Osteoblast (primary cell): ENCODE measurements around the gene CDCA4. TPM values are rescaled to one million over a fixed set of nuclear protein-coding genes. Genes with fewer than 3 reads are reported as not detected.
A peak's percentile ranks its signal among the peaks of the same experiment; 100 is the strongest.

Source experiments
- DNase-seq: peaks from one replicate; pipeline ENCODE4 v3.0.0; 2011; ENCODE audit warnings: low spot score, mixed read lengths; ENCODE audit not compliant: insufficient read length; ENCODE audit errors: missing footprints
- H2AFZ ChIP-seq: 2 replicates; pipeline ENCODE4 v1.6.0; 2011; ENCODE audit warnings: mild to moderate bottlenecking, low read length
- H3K27ac ChIP-seq: 2 replicates; pipeline ENCODE4 v1.5.1; 2011; ENCODE audit warnings: mild to moderate bottlenecking, low read depth, low read length, moderate library complexity
- H3K27me3 ChIP-seq: 2 replicates; pipeline ENCODE4 v1.6.0; 2012; ENCODE audit warnings: mild to moderate bottlenecking, control low read depth, inconsistent platforms, low read length, moderate library complexity; ENCODE audit not compliant: insufficient read depth
- H3K36me3 ChIP-seq: 2 replicates; pipeline ENCODE4 v1.5.1; 2011; ENCODE audit warnings: mild to moderate bottlenecking, low read length, control low read depth, moderate library complexity; ENCODE audit not compliant: insufficient read depth
- H3K4me1 ChIP-seq: 2 replicates; pipeline ENCODE4 v1.5.1; 2011; ENCODE audit warnings: mild to moderate bottlenecking, low read length, control low read depth, moderate library complexity; ENCODE audit not compliant: insufficient read depth
- H3K4me2 ChIP-seq: 2 replicates; pipeline ENCODE4 v1.6.0; 2011; ENCODE audit warnings: mild to moderate bottlenecking, low read length; ENCODE audit not compliant: insufficient read depth
- H3K4me3 ChIP-seq: fragments of 200-600 bp; sonication (generic); 3 replicates; pipeline ENCODE4 v1.5.1; 2012; ENCODE audit warnings: mild to moderate bottlenecking, low read length, inconsistent platforms; ENCODE audit not compliant: insufficient read depth
- H3K79me2 ChIP-seq: 2 replicates; pipeline ENCODE4 v1.6.0; 2012; ENCODE audit warnings: mild to moderate bottlenecking, low read length, control low read depth, inconsistent platforms; ENCODE audit not compliant: insufficient read depth
- H3K9me3 ChIP-seq: 2 replicates; pipeline ENCODE4 v1.5.1; 2011; ENCODE audit warnings: low read depth, low read length, control low read depth
- H4K20me1 ChIP-seq: 2 replicates; pipeline ENCODE4 v1.6.0; 2012; ENCODE audit warnings: mild to moderate bottlenecking, low read length, control low read depth; ENCODE audit not compliant: insufficient read depth
- total RNA-seq: library from RNA; depleted of rRNA; stranded (reverse); fragments of >200 nt; gene quantifications from 2 replicates; pipeline ENCODE4 v1.2.3, GENCODE V29; 2012
- TF ChIP-seq, protein P1 (sequence below): IDR thresholded peaks from 2 replicates; pipeline ENCODE4 v1.5.1; 2011; ENCODE audit warnings: mild to moderate bottlenecking, low read depth, low read length, moderate library complexity; ENCODE audit errors: extremely low read depth

Gene CDCA4
- total RNA-seq, 1 donor = 13.8 TPM

DNA sequence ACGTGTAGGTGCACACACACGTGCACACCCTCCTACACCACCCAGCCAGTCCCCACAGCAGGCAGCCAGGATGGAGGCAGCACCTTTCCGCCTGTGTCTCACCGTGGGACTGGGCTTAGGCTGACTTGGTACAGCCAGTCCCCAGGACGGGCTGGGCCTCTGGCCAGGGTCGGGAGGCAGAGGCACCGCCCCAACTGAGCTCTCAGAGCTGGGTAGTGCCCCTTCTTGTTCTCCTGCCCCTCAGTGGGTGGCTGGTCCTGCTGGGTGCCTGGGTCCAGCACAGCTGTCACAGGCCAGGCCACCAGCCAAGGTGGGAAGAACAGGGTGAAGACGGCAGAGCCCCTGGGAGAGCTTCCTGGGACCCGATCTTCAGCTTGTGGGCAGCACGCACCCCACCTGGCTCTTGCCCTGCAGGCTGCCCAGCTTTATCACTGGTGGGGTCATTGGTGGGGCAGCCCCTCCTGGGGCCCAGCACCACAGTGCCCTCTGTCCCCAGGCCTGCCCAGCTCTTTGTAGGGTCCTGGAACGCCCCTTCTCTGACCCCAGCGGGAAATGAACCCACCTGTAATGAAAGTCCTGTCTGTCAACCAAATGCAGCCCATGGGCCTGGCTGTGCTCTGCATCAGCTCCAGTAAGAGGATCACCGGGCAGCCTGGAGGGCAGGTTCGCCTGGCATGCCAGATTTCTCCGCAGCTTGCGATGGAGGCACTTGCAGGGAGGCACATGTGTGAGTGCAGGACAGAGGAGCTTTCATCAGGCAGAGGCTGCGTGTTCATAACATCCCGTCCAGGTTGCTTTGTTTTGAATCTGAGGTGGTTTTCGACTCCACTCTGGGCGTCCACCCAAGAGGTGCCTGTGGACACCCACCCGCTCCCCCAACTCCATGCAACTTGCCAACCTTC lies 14.7 kb downstream of the CDCA4 start:
- Histone ChIP-seq H3K4me3 (no peak overlapping the region), H3K27ac (no peak overlapping the region), H3K27me3 (no peaks in the 10 kb centered on the region), H3K4me1 (no peaks in the 10 kb centered on the region), H3K9me3 (no peaks in the 10 kb centered on the region), H3K79me2 (peaks cover 31% of the 10 kb centered on the region), H2AFZ (no peak overlapping the region), H4K20me1 (peaks cover 3% of the 10 kb centered on the region), H3K36me3 (peaks cover 28% of the 10 kb centered on the region), H3K4me2 (no peak overlapping the region)
- DNase-seq = peak; percentile 80
- TF ChIP-seq, protein P1, sequence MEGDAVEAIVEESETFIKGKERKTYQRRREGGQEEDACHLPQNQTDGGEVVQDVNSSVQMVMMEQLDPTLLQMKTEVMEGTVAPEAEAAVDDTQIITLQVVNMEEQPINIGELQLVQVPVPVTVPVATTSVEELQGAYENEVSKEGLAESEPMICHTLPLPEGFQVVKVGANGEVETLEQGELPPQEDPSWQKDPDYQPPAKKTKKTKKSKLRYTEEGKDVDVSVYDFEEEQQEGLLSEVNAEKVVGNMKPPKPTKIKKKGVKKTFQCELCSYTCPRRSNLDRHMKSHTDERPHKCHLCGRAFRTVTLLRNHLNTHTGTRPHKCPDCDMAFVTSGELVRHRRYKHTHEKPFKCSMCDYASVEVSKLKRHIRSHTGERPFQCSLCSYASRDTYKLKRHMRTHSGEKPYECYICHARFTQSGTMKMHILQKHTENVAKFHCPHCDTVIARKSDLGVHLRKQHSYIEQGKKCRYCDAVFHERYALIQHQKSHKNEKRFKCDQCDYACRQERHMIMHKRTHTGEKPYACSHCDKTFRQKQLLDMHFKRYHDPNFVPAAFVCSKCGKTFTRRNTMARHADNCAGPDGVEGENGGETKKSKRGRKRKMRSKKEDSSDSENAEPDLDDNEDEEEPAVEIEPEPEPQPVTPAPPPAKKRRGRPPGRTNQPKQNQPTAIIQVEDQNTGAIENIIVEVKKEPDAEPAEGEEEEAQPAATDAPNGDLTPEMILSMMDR = no peak

DNA sequence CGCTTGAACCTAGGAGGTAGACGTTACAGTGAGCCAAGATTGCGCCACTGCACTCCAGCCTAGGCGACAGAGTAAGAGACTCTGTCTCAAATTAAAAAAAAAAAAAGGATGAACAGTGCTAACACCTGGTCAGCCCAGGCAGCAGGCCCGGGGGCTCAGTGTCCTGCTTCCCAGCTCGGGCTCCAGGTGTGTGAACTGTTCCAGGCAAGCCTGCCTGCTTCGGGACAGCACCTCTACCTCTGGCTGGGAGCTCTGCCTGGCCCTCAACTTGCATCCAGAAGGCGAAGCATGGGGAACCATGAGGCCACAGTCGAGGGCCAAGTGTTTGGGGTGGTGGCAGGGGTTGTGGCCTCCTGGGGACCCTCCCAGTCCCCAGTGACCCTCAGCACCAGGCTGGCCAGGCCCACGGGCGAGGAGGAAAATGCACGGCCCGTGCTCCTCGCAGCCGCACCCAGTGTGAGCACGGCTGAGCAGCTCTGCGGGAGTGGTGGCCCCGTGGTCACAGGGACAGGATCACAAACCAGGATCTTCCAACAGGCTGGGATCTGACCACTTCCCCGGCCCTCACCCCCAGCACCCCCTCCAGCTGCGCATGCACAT lies 15.5 kb downstream of the CDCA4 start:
- Histone ChIP-seq H3K9me3 (no peaks in the 10 kb centered on the region), H2AFZ (no peak overlapping the region), H3K4me1 (no peaks in the 10 kb centered on the region), H3K4me2 (no peak overlapping the region), H4K20me1 (peaks cover 3% of the 10 kb centered on the region), H3K79me2 (peaks cover 24% of the 10 kb centered on the region), H3K36me3 (peaks cover 21% of the 10 kb centered on the region), H3K27ac (no peak overlapping the region), H3K4me3 (no peak overlapping the region), H3K27me3 (no peaks in the 10 kb centered on the region)
- TF ChIP-seq, protein P1 = no peak
- peak; percentile 46 for DNase-seq

DNA sequence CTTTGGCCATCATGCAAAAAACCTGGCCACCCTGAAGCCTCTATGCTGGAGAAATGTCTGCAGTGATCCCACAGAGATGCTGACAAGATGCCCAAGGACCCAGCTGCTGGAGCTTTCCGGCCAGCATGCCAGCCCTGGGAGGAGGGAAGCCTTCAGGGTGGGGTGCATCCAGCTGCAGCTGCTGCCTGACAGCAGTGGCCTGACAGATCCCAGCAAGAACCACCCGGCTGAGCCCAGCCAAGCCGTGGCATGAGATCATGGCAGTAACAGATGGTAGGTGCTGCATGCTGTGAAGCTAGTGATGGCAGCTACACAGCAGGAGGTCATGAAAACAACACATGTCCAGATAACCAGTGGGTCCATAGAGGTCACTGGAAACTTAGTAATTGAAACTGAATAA lies 21.5 kb downstream of the CDCA4 start:
- peak; percentile 23 for DNase-seq
- H3K4me1 ChIP-seq = no peaks in the 10 kb centered on the region
- H2AFZ ChIP-seq = no peak overlapping the region
- H3K79me2 ChIP-seq = no peaks in the 10 kb centered on the region
- H3K9me3 ChIP-seq = no peaks in the 10 kb centered on the region
- no peaks in the 10 kb centered on the region for H3K27me3 ChIP-seq
- H3K36me3 ChIP-seq = peaks cover 11% of the 10 kb centered on the region
- no peak overlapping the region for H3K27ac ChIP-seq
- no peak overlapping the region for H3K4me3 ChIP-seq
- no peaks in the 10 kb centered on the region for H4K20me1 ChIP-seq
- no peak overlapping the region for H3K4me2 ChIP-seq
- TF ChIP-seq, protein P1 = no peak

DNA sequence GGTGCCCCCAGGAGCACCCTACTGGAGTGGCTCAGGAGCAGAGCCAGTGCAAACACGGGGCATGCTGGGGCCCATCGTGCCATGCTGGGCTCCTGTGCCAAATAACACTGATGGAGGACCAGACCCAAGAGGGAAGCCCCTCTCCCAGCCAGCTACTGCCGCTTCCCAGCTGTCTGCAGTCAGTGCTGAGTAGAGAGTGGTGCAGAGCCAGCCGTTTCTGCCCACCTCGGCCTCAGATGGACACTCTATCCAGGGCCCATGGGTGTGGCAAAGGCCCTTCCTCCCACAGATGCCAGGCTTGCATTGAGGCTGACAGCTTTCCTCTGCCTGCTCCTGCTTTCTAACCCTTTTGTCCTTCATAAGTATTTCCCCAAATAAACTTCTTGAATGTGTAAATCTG lies 22.1 kb downstream of the CDCA4 start:
- Histone ChIP-seq H3K36me3 (peaks cover 15% of the 10 kb centered on the region), H4K20me1 (no peaks in the 10 kb centered on the region), H3K79me2 (no peaks in the 10 kb centered on the region)

More for the DNA sequence above, 22.1 kb downstream of the CDCA4 start:
- no peaks in the 10 kb centered on the region for H3K4me1 ChIP-seq
- TF ChIP-seq, protein P1 = no peak
- H3K9me3 ChIP-seq = no peaks in the 10 kb centered on the region
- DNase-seq = peak; percentile 71
- no peaks in the 10 kb centered on the region for H3K27me3 ChIP-seq
- H2AFZ ChIP-seq = no peak overlapping the region
- no peak overlapping the region for H3K4me2 ChIP-seq
- H3K4me3 ChIP-seq = no peak overlapping the region
- no peak overlapping the region for H3K27ac ChIP-seq
